A172 (cell line): Measurements from ENCODE around the gene CDH26. TPM values are rescaled to one million over a fixed set of nuclear protein-coding genes. Genes with fewer than 3 reads are reported as not detected.
A peak's percentile ranks its signal among the peaks of the same experiment; 100 is the strongest.

ENCODE experiments used
- DNase-seq: peaks from one replicate; pipeline ENCODE4 v3.0.0-alpha.2; 2015; ENCODE audit warnings: low spot score
- total RNA-seq: library from RNA; depleted of rRNA; stranded (reverse); fragments of >200 nt; shearing (Covaris generic); gene quantifications from 2 replicates; pipeline ENCODE4 v1.2.3, GENCODE V29; 2014; rRNA removed

The CDH26 gene
- total RNA-seq: not detected in 2 replicates

DNA sequence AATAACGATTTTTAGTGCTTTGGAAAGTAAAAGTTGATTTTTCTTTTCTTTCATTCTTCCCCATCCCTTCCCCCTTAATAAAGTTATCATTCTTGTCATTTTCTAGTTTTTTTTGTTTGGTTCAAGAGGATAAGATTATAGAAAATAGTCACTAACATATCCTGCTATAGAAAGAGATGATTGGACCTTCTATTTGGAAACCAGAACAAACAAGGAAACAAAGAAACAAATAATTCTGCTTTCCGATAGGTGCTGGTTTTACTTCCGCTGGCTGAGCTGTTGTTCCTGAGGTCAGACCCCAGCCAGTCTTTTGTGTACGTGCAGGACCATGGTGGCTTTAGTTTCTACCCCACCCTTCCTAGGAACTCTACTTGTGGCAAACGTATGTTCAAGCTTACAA is at the start of gene CDH26:
Gene CDH26, plus strand, starts transcription at position 301 of the 400 bp plus-strand sequence. CDS start 304 bp downstream, outside the sequence.
- no peak for DNase-seq

DNA sequence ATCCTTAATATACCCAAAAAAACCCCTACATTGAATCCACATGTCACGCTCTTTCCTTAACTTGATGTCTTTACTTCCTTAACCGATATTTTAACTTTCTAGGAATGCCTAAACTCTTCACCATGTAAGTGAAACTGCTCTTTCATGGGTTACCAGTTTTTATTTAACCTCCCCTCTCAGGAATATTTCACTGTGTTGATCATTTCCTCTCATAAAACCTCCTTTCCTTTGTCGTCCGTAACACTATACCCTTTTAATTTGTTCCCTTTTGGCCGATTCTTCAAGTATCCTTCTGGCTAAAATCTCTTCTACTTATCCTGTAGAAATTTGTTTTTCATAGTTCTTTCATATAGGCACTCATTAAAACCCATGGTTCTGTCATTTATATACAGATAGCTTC is 49.4 kb upstream of the CDH26 start:
- no peak for DNase-seq

GRCh38 chr20:59911041-59911440 is 47.2 kb upstream of the CDH26 start:
- DNase-seq: no peak

DNA sequence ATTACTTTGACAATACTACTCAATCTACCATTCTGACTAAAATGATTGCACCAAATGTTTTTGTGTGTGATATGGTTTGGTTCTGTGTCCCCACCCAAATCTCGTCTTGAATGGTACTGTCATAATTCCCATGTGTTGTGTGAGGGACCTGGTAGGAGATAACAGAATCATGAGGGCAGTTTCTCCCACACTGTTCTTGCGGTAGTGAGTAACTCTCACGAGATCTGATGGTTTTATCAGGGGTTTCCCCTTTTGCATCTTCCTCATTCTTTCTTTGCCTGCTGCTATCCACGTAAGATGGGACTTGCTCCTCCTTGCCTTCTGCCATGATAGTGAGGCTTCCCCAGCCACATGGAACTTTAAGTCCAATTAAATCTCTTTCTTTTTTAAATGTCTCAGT is 45.6 kb upstream of the CDH26 start:
- DNase-seq: peak; percentile 23

DNA sequence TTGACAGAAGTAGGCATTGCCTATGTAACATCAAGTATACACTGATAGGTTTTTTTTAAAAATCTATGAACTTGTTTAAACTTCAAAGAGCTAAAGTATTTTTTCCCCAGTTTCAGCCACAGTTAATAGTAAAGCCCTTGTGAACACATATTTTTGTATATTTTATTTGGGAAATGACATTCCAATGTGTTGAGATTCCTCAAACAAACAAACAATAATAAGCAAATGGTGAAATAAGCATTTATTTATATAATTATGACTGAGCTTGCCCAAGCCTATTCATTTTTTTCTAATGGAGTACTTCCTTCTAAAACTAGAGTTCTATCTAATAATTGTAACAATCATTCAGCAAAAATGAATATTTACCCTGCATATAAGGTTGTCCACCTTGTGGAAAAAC is 37.3 kb upstream of the CDH26 start:
- DNase-seq: no peak

DNA sequence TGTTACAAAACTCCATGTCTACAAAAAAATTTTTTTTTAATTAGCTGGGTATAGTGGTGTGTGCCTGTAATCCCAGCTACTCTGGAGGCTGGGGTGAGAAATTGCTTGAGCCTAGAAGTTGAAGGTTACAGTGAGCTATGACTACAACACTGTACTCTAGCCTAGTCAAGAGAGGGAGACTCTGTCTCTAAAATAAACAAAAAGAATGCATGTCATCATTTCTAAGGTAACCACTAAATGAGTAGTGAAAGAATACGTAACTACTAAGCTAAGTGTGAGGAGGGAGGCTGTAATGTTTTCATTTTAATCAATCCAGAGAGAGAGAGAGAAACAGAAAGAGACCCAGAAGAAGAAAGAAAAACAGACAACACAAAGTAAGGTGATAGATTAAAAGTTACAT is 34.7 kb upstream of the CDH26 start:
- no peak for DNase-seq

DNA sequence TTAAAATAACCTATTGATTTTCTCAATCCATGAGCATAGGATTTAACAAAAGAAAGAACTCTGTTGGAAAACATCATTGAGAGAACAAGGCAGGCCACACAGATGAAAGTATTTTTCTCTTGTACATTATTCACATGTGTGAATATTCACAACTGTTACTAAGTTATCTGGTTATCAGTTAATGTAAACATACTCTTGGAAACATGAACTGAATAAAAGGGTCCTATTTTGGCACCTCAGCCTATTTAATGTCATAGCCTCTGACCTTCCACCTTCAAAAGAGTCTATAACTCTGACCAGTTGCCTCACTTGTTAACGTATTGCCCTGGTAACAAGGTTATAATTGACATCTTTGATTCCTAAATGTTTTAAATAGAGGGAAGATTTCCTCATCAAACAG is 32.9 kb upstream of the CDH26 start:
- no peak for DNase-seq

GRCh38 chr20:59925899-59926298 is 32.3 kb upstream of the CDH26 start:
- no peak for DNase-seq

GRCh38 chr20:59931511-59932312 is 26.5 kb upstream of the CDH26 start:
- no peak for DNase-seq

- no peak for DNase-seq
These were observed 25.5 kb upstream of the CDH26 start for GRCh38 chr20:59932616-59933295.

DNA sequence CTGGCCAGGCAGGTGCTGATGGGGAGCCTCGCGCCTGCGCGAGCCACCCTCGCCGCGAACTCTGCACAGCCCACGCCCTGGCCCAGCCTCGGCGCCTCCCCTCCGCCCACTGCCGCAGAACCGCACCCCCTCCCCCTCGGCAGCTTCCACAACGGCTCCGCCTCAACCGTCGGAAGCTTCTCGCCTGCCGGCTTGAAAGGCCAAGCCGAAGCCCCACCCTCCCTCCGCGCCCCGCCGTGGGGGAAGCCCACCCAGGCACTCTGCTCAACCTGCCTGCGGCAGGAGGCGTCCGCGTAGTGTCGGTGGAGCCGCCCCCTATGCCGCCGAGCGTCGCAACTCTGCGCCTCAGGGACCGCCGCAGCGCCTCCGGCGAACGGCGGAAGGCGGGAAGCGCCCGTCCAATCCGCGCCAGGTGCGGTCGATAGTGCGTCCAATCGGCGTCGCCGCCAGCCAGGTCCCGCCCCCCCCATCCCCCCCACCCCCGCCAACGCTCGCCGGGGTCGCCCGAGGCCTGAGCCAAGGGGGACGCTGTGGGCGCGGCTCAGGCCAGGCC is 24.9 kb upstream of the CDH26 start, which contains the start of gene SYCP2:
Gene SYCP2, minus strand, starts transcription at position 342 of the 553 bp plus-strand sequence. CDS start 11,224 bp downstream, outside the sequence.
- no peak for DNase-seq

GRCh38 chr20:59933849-59934585 is 24.2 kb upstream of the CDH26 start:
- DNase-seq: peak; percentile 19

DNA sequence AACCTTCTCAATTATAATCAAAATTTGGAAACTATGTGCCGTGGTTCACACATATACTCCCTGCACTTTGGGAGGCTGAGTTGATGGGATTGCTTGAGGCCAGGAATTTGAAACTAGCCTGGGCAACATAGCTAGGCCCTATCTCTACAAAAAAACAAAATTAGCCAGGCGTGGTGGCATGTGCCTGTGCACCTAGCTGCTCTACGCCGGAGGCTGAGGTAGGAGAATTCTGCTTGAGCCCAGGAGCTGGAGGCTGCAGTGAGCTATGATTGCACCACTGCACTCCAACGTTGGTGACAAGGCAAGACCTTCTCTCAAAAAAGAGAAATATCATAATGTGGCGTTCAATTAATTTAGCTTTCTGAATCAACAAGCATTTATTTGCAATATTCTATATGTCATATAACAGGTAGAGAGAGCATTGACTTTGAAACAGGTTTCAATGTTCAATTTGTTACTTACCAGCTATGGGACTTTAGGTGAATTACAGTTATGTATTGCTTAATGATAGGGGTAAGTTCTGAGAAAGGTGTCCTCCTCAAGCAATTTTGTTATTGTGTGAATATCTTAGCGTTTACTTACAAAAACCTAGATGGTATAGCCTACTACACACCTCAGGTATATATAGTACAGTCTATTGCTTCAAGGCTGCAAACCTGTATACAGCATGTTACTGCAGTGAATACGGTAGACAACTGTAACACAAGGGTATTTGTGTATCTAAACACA is 22.6 kb upstream of the CDH26 start:
- DNase-seq: no peak

- no peak for DNase-seq
These were observed 21.8 kb upstream of the CDH26 start for GRCh38 chr20:59936409-59936808.

- DNase-seq: no peak
These were observed 21.1 kb upstream of the CDH26 start for GRCh38 chr20:59937150-59937549.

DNA sequence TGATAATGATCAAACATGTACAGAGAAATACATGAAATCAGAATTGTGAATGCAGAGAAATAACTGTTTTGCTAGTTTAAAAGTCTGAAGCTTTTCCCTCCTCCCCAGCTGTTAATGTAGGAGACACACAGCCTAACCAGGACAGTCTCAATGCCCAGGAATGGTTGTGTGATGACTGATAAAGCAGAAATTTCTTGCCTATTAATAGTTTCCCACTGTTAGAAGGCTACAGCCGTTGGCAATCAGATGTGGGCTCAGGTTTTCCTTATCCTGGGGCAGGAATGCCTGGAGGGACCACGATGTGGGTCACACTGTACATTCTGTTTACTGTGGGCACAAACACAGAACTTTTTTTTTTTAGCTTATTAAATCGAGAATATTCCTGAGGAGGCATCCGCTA is 20.0 kb upstream of the CDH26 start:
- DNase-seq: peak; percentile 36

DNA sequence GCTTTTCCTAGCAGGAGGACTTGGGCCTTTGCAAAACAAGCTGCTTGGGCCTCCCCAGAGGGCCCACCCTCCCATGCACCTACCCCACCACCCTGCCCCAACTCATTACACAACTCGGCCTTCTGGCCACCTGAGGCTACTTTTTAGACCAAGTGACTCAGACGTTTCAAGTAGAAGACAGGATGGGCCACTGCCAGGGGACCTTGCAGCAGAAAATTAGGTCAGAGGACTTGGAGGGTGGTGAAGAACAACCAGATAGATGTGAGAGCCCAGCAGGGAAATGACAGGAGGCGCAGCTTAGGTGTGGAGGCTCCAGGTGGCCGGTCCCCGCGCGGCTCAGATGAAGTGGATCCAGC is 19.5 kb upstream of the CDH26 start:
- no peak for DNase-seq

DNA sequence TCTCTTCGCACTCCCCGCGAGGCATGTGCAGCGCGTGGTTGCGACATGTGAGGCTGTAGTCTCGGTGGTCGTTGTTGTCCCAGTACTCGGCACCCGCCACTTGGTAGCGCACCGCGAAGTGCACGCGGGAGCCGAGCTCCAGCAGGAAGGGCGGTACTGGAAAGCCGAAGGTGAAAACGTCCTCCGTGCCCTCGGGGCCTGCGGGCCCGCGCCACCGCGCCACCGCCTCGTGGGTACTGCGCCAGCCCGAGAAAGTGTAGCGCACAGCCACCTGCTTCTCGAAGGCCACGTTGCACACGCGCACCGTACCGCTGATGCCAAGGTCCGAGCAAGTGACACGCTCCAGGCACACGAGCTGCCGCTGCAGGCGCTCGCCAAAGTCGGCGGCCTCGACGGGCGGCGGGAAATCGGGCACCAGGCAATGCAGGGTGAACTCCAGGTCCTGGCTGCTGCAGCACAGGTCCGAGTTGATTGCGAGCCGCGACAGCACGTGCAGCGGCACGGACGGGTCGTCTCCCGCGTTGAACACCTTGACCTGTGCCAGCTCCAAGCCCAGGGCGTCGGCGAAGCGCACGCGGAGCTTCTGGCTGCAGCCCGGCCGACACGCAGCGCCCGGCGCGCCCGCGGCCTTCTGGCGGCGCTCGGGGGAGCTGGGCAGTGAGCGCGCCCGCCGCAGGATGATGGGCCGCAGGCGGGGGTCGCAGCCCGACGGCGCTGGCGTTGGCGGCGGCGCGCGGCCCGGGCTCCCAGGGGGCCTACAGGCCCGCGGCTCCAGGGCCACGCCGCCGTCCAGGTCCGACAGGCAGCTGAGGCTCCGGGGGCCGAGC is 19.0 kb upstream of the CDH26 start:
- DNase-seq: no peak

- DNase-seq: no peak
These were observed 18.4 kb upstream of the CDH26 start for GRCh38 chr20:59939879-59940128.

GRCh38 chr20:59940129-59940955 is 17.9 kb upstream of the CDH26 start, which contains the start of the genes FAM217B and PPP1R3D:
Gene FAM217B, plus strand, starts transcription at chr20:59940389. Its CDS starts 3,555 bp downstream, at chr20:59943944.
Gene PPP1R3D, minus strand, starts transcription at chr20:59940305. Its CDS starts 374 bp downstream, at chr20:59939931.
- peak; percentile 89 for DNase-seq
